Endometrial microvascular endothelial cells (primary cell): ENCODE data around the gene LMLN. TPM values are rescaled to one million over a fixed set of nuclear protein-coding genes. Genes with fewer than 3 reads are reported as not detected.
"Not testable (repeated sequence)": the region's sequence is repeated elsewhere in the genome, so short reads cannot be mapped to it uniquely, and the experiment has no call there.

Source experiments
- in situ Hi-C: cut with HindIII; loops from 2 replicates; pipeline ENCODE4 v1.10.0; 2017; ENCODE audit warnings: low sequenced_read_pairs, low pct_unique_long_range_greater_than_20kb; ENCODE audit errors: inconsistent ontology term
- total RNA-seq: library from RNA; depleted of rRNA; stranded (reverse); fragments of >200 nt; gene quantifications from one replicate; pipeline ENCODE4 v1.2.3, GENCODE V29; 2015; ENCODE audit errors: inconsistent ontology term

The LMLN gene
- total RNA-seq, 1 donor from 2014 or later: 3.9 TPM

- in situ Hi-C loops: no loop called here
Measured at GRCh38 chr3:198062068-198062465, 102.0 kb downstream of the LMLN start.

- in situ Hi-C loops: no loop called here
Measured at GRCh38 chr3:198064420-198064819, 104.4 kb downstream of the LMLN start.

- in situ Hi-C loops: no loop called here
Measured at GRCh38 chr3:198065897-198066296, 105.9 kb downstream of the LMLN start.

- in situ Hi-C loops: no loop called here
Measured at GRCh38 chr3:198067416-198067815, 107.4 kb downstream of the LMLN start.

GRCh38 chr3:198070871-198071270, 110.9 kb downstream of the LMLN start:
- in situ Hi-C loops: no loop called here

- in situ Hi-C loops: no loop called here
Measured at GRCh38 chr3:198071602-198072287, 111.7 kb downstream of the LMLN start.

- in situ Hi-C loops: no loop called here
Measured at GRCh38 chr3:198076722-198077308, 116.8 kb downstream of the LMLN start.

- in situ Hi-C loops: no loop called here
Measured at GRCh38 chr3:198079771-198080520, 119.9 kb downstream of the LMLN start.

GRCh38 chr3:198080521-198081384, 120.7 kb downstream of the LMLN start:
- in situ Hi-C loops: no loop called here

GRCh38 chr3:198081421-198081844, 121.4 kb downstream of the LMLN start:
- in situ Hi-C loops: no loop called here

GRCh38 chr3:198082226-198082625, 122.2 kb downstream of the LMLN start:
- in situ Hi-C loops: not testable (repeated sequence)

- in situ Hi-C loops: no loop called here
Measured at GRCh38 chr3:198088421-198088955, 128.5 kb downstream of the LMLN start.

GRCh38 chr3:198090795-198091332, 130.8 kb downstream of the LMLN start:
- in situ Hi-C loops: no loop called here

GRCh38 chr3:198092276-198092675, 132.3 kb downstream of the LMLN start:
- in situ Hi-C loops: no loop called here

GRCh38 chr3:198093112-198093679, 133.2 kb downstream of the LMLN start:
- in situ Hi-C loops: no loop called here
